ENCODE measurements around the gene EHD1. TPM values are rescaled to one million over a fixed set of nuclear protein-coding genes. Genes with fewer than 3 reads are reported as not detected.

The EHD1 gene
- total RNA-seq, 1 experiment from 2014 or later, result 110 TPM

GRCh38 chr11:64880240-64881001, 2.0 kb upstream of the EHD1 start:
- Histone ChIP-seq H3K4me2 (no peak overlapping the region), H3F3A (ENCODE audit: insufficient read depth, low read depth) (peaks cover 32% of the 10 kb centered on the region), H3K27ac (no peak overlapping the region), H3K9me2 (ENCODE audit: insufficient read depth) (no peaks in the 10 kb centered on the region), H3K4me1 (replicated peaks; ENCODE audit: insufficient read depth) (peaks cover 20% of the 10 kb centered on the region), H3K9me3 (ENCODE audit: insufficient read depth, low read depth) (no peaks in the 10 kb centered on the region), H3K36me3 (ENCODE audit: low read depth) (no peaks in the 10 kb centered on the region), H3K27me3 (ENCODE audit: insufficient read depth, low read depth) (no peaks in the 10 kb centered on the region), H2AFZ (no peak overlapping the region), H3K79me2 (ENCODE audit: low read depth) (peaks cover 36% of the 10 kb centered on the region), H4K20me1 (ENCODE audit: insufficient read depth) (peaks cover 12% of the 10 kb centered on the region; the same call in 1 of the 2 replicates), H3K4me3 (no peak overlapping the region)
- no peak for DNase-seq
- intact Hi-C loops (cut with micrococcal nuclease; ENCODE audit: unreplicated experiment), result no loop called here
- no TSS peak for BruUV-seq (replicated peaks)
- TF ChIP-seq CTCF (conservative IDR thresholded peaks at IDR 0.05) (no peak), EZH2 (IDR thresholded peaks at IDR 0.05; ENCODE audit: low read depth) (no peak)
- ChIA-PET POLR2A (ENCODE audit: unreplicated experiment) (interaction anchor here (0.6 kb wide), 1 partner anchor 30 kb away, joined by 15 read pairs; no protein-coding TSS in a partner anchor), CTCF (interaction anchor here (0.7 kb wide), 1 partner anchor 13 kb away, joined by 4 read pairs; no protein-coding TSS in a partner anchor)

- Histone ChIP-seq H3K79me2 (ENCODE audit: low read depth) (peaks cover 46% of the 10 kb centered on the region), H3F3A (ENCODE audit: insufficient read depth, low read depth) (peaks cover 30% of the 10 kb centered on the region), H3K4me2 (peak overlapping the region; percentile 83), H4K20me1 (ENCODE audit: insufficient read depth) (peaks cover 22% of the 10 kb centered on the region), H2AFZ (peak overlapping the region; percentile 76), H3K4me1 (replicated peaks; ENCODE audit: insufficient read depth) (peaks cover 28% of the 10 kb centered on the region), H3K9me2 (ENCODE audit: insufficient read depth) (no peaks in the 10 kb centered on the region), H3K9me3 (ENCODE audit: insufficient read depth, low read depth) (no peaks in the 10 kb centered on the region), H3K4me3 (peak overlapping the region; percentile 98), H3K27ac (peak overlapping the region; percentile 80), H3K27me3 (ENCODE audit: insufficient read depth, low read depth) (no peaks in the 10 kb centered on the region), H3K36me3 (ENCODE audit: low read depth) (peaks cover 4% of the 10 kb centered on the region; the same call in 1 of the 2 replicates)
- intact Hi-C loops (cut with micrococcal nuclease; ENCODE audit: unreplicated experiment), result loop anchor here (2.0 to 5.0 kb wide), 2 partner anchors 37 to 69 kb away; partner anchors contain the start of genes CDC42BPG and MEN1
- TF ChIP-seq CTCF (conservative IDR thresholded peaks at IDR 0.05) (no peak), EZH2 (IDR thresholded peaks at IDR 0.05; ENCODE audit: low read depth) (no peak)
- no TSS peak for BruUV-seq (replicated peaks)
- DNase-seq, result no peak
- ChIA-PET CTCF (interaction anchor here (0.5 to 0.6 kb wide), 2 partner anchors 36 to 455 kb away, joined by 3 read pairs; no protein-coding TSS in a partner anchor), POLR2A (ENCODE audit: unreplicated experiment) (interaction anchor here (0.6 kb wide), 2 partner anchors 29 to 580 kb away, joined by 3 to 15 read pairs; no protein-coding TSS in a partner anchor)
Measured at GRCh38 chr11:64879244-64879900, 951 bp upstream of the EHD1 start.

GRCh38 chr11:64878223-64878493, 263 bp downstream of the EHD1 start:
- peak overlapping the region; percentile 78 for H2AFZ ChIP-seq
- peaks cover 28% of the 10 kb centered on the region for H3K4me1 ChIP-seq (replicated peaks; ENCODE audit: insufficient read depth)
- peak in 1 of 2 experiments; percentile 49 for DNase-seq
- BruUV-seq (replicated peaks), result no TSS peak
- CTCF ChIA-PET, result interaction anchor here (0.7 to 2.6 kb wide), 5 partner anchors 16 to 30 kb away, joined by 3 to 23 read pairs (median 6); no protein-coding TSS in a partner anchor
- no peaks in the 10 kb centered on the region for H3K9me3 ChIP-seq (ENCODE audit: insufficient read depth, low read depth)
- peak overlapping the region; percentile 85 for H3K4me2 ChIP-seq
- H3K79me2 ChIP-seq (ENCODE audit: low read depth), result peaks cover 58% of the 10 kb centered on the region
- peaks cover 30% of the 10 kb centered on the region for H3F3A ChIP-seq (ENCODE audit: insufficient read depth, low read depth)
- no peaks in the 10 kb centered on the region for H3K9me2 ChIP-seq (ENCODE audit: insufficient read depth)
- TF ChIP-seq EZH2 (IDR thresholded peaks at IDR 0.05; ENCODE audit: low read depth) (no peak), CTCF (conservative IDR thresholded peaks at IDR 0.05) (no peak)
- peak overlapping the region; percentile 69 for H3K27ac ChIP-seq
- H3K4me3 ChIP-seq, result peak overlapping the region; percentile 68
- peaks cover 30% of the 10 kb centered on the region for H4K20me1 ChIP-seq (ENCODE audit: insufficient read depth)
- peaks cover 10% of the 10 kb centered on the region for H3K36me3 ChIP-seq (ENCODE audit: low read depth)
- intact Hi-C loops (cut with micrococcal nuclease; ENCODE audit: unreplicated experiment), result loop anchor here (2.0 to 5.0 kb wide), 2 partner anchors 36 to 67 kb away; partner anchors contain the start of genes CDC42BPG and MEN1
- H3K27me3 ChIP-seq (ENCODE audit: insufficient read depth, low read depth), result no peaks in the 10 kb centered on the region
- POLR2A ChIA-PET (ENCODE audit: unreplicated experiment), result interaction anchor here (0.6 to 2.1 kb wide), 3 partner anchors 22 to 190 kb away, joined by 3 to 22 read pairs (median 4); no protein-coding TSS in a partner anchor

All from PC-9 (cell line).